Activated T-helper 1 cell treated with anti-CD3 and anti-CD28 coated beads, Interleukin-12 subunit alpha, Interleukin-12 subunit beta, Interleukin-2, Interleukin-4 antibody, amounts not matched to agents 30 ng/mL and 10 ng/mL and 1 ng/mL, durations not matched to agents 14 hours and 24 hours and 36 hours (primary cell): ENCODE data around the gene B3GLCT. TPM values are rescaled to one million over a fixed set of nuclear protein-coding genes. Genes with fewer than 3 reads are reported as not detected.

ENCODE experiments used
- DNase-seq: peaks from one replicate; pipeline ENCODE4 v3.0.0; 2021; ENCODE audit warnings: low spot score
- H3K27ac Mint-ChIP-seq: one replicate; pipeline ENCODE4 v1.8.0; 2021; ENCODE audit warnings: mild to moderate bottlenecking, mixed read lengths
- H3K27me3 Mint-ChIP-seq: one replicate; pipeline ENCODE4 v1.8.0; 2022; ENCODE audit warnings: mild to moderate bottlenecking, moderate library complexity, mixed read lengths; ENCODE audit not compliant: insufficient read depth
- H3K36me3 Mint-ChIP-seq: one replicate; pipeline ENCODE4 v1.8.0; 2021; ENCODE audit warnings: low read depth, mixed read lengths
- H3K4me1 Mint-ChIP-seq: one replicate; pipeline ENCODE4 v1.8.0; 2021; ENCODE audit warnings: low read depth, mixed read lengths
- H3K4me3 Mint-ChIP-seq: one replicate; pipeline ENCODE4 v1.8.0; 2021; ENCODE audit warnings: mild to moderate bottlenecking, moderate library complexity, mixed read lengths
- H3K9me3 Mint-ChIP-seq: one replicate; pipeline ENCODE4 v1.8.0; 2021; ENCODE audit warnings: mixed read lengths
- intact Hi-C: fragments of 100-400 bp; cut with micrococcal nuclease; formaldehyde crosslinking; loops from one replicate; pipeline ENCODE4 v1.15.1; 2024
- total RNA-seq: library from RNA; stranded (reverse); gene quantifications from 2 replicates; pipeline ENCODE4 v1.2.3, GENCODE V29; 2022

The B3GLCT gene
- total RNA-seq, 1 donor from 2014 or later, result 4.3 TPM

- Mint-ChIP-seq H3K9me3 (no peaks in the 10 kb centered on the region), H3K27ac (no peak overlapping the region), H3K4me3 (no peak overlapping the region), H3K4me1 (no peaks in the 10 kb centered on the region), H3K27me3 (no peaks in the 10 kb centered on the region), H3K36me3 (no peaks in the 10 kb centered on the region)
- intact Hi-C loops, result no loop called here
- DNase-seq, result no peak
These were observed 41.1 kb downstream of the B3GLCT start for GRCh38 chr13:31240921-31241320.

DNA sequence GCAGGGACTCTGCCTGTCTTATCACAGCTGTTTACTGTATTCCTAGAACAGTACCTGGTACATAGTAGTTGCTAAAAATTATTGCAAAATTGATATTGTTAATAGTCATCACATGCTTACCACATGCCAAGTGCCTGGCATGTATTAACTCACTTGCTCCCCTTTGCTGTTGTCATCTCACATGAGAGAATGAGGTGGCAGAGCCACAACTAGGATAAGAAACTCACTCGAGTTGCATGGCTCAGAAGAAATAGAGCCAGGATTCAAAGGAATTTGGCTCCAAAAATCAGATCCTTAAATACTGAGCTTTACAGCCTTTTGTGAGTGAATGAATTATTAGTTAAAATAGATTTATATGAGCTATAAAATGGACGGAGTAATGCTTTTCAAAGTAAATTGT lies 42.6 kb downstream of the B3GLCT start:
- H3K27ac Mint-ChIP-seq, result no peak overlapping the region
- no peaks in the 10 kb centered on the region for H3K4me1 Mint-ChIP-seq
- no peak overlapping the region for H3K4me3 Mint-ChIP-seq
- H3K36me3 Mint-ChIP-seq, result no peaks in the 10 kb centered on the region
- intact Hi-C loops, result no loop called here
- no peak for DNase-seq
- H3K9me3 Mint-ChIP-seq, result no peaks in the 10 kb centered on the region
- H3K27me3 Mint-ChIP-seq, result no peaks in the 10 kb centered on the region

DNA sequence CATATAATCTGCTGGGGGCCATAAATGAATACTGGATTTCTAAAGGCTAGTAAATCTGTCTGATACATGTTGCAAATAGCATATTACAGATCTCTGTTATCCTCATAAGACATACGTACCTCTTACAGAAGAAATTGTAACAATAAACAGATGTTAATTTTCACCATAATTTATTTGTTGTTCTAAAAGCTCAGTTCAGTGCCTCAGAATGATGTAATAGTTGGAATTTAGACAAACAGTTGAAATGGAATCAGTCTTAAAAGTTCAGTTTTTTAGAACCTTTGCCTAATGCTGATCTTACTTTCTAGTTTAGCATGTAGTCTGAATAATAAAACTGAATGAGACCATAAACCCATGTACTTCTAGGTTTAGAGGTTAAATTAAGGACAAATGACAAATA lies 43.1 kb downstream of the B3GLCT start:
- intact Hi-C loops, result no loop called here
- no peaks in the 10 kb centered on the region for H3K36me3 Mint-ChIP-seq
- no peaks in the 10 kb centered on the region for H3K9me3 Mint-ChIP-seq
- H3K4me3 Mint-ChIP-seq, result no peak overlapping the region
- H3K27ac Mint-ChIP-seq, result no peak overlapping the region
- DNase-seq, result no peak
- H3K4me1 Mint-ChIP-seq, result no peaks in the 10 kb centered on the region
- no peaks in the 10 kb centered on the region for H3K27me3 Mint-ChIP-seq

DNA sequence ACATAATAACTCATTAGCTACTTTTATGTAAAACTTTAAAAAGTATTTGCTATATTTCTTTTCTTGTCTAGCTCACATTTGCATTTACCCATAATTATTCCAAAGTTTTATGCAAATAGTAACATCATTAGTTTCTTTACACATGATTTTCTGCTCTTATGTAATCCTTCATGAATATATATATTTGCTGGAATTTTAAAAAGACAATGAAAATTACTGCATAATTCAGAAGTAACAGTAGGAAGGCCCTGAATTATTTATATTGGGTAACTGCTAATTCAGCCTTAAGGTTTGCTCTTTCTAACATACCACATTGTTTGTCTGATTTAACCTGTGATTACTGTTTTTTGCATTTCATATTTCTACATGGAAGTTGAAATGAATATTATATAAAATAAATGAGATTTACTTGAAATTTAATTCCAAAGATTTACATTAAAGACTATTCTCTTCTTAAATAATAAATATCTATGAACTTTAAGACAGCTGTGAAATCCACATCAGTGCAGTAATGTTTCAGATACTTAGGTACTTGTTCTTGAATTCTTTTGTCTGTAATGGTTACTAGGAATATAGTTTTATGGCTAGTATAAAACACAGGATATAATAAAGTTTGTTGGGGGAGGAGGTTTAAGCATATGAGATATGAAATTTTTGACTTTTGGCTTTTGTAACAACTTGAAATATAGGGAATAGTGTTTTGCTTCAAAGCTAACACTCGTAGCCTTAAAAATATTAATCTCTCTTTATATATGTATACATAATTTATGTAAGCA lies 46.0 kb downstream of the B3GLCT start:
- H3K36me3 Mint-ChIP-seq, result no peaks in the 10 kb centered on the region
- H3K27me3 Mint-ChIP-seq, result no peaks in the 10 kb centered on the region
- H3K4me3 Mint-ChIP-seq, result no peak overlapping the region

GRCh38 chr13:31246918-31247317 lies 47.1 kb downstream of the B3GLCT start:
- Mint-ChIP-seq H3K27ac (no peak overlapping the region), H3K4me3 (no peak overlapping the region), H3K4me1 (no peaks in the 10 kb centered on the region), H3K36me3 (peaks cover 1% of the 10 kb centered on the region), H3K27me3 (no peaks in the 10 kb centered on the region), H3K9me3 (peaks cover 11% of the 10 kb centered on the region)
- intact Hi-C loops, result no loop called here
- no peak for DNase-seq

More for the DNA sequence above, 46.0 kb downstream of the B3GLCT start:
- Mint-ChIP-seq H3K4me1 (no peaks in the 10 kb centered on the region), H3K27ac (no peak overlapping the region), H3K9me3 (peaks cover under 1% of the 10 kb centered on the region)
- intact Hi-C loops, result no loop called here
- DNase-seq, result no peak

DNA sequence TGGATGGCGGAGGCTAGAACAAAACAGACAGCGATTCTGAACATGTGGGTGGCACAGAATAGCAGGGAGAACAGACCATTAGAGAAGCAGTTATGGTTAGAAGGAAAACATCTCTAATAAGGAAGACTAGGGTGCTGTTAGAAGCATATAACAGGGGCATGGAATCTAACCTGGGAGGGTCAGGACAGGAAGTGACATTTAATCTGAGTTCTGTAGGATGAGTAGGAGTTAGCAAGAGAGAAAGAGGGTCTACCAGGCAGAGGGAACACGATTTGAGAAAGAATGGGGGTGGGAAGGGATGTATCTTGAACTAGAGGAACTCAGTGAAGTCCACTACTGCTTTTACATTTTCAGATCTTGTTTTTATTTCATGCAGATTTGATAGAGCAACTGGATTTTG lies 48.6 kb downstream of the B3GLCT start:
- Mint-ChIP-seq H3K4me3 (no peak overlapping the region), H3K36me3 (peaks cover 1% of the 10 kb centered on the region), H3K9me3 (peaks cover 11% of the 10 kb centered on the region), H3K4me1 (no peaks in the 10 kb centered on the region), H3K27me3 (no peaks in the 10 kb centered on the region), H3K27ac (no peak overlapping the region)
- DNase-seq, result no peak
- intact Hi-C loops, result no loop called here

- intact Hi-C loops, result no loop called here
- H3K4me3 Mint-ChIP-seq, result no peak overlapping the region
- H3K36me3 Mint-ChIP-seq, result peaks cover 1% of the 10 kb centered on the region
- peaks cover 11% of the 10 kb centered on the region for H3K9me3 Mint-ChIP-seq
- H3K27ac Mint-ChIP-seq, result no peak overlapping the region
- no peak for DNase-seq
- H3K27me3 Mint-ChIP-seq, result no peaks in the 10 kb centered on the region
- no peaks in the 10 kb centered on the region for H3K4me1 Mint-ChIP-seq
These were observed 49.3 kb downstream of the B3GLCT start for GRCh38 chr13:31248965-31249539.

DNA sequence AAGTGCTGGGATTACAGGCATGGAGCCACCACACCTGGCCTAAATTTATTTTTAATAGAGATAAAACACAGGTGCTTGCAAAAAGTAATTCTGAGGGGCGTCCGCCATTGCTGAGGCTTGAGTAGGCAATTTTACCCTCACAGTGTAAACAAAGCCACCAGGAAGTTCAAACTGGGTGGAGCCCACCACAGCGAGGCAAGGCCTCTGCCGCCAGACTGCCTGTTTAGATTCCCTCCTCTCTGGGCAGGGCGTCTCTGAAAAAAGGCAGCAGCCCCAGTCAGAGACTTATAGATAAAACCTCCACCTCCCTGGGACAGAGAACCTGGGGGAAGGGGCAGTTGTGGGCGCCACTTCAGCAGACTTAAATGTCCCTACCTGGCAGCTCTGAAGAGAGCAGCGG lies 50.7 kb downstream of the B3GLCT start:
- peaks cover 1% of the 10 kb centered on the region for H3K36me3 Mint-ChIP-seq
- DNase-seq, result no peak
- intact Hi-C loops, result no loop called here
- H3K9me3 Mint-ChIP-seq, result peaks cover 11% of the 10 kb centered on the region
- H3K4me1 Mint-ChIP-seq, result no peaks in the 10 kb centered on the region
- no peaks in the 10 kb centered on the region for H3K27me3 Mint-ChIP-seq
- no peak overlapping the region for H3K4me3 Mint-ChIP-seq
- H3K27ac Mint-ChIP-seq, result no peak overlapping the region

DNA sequence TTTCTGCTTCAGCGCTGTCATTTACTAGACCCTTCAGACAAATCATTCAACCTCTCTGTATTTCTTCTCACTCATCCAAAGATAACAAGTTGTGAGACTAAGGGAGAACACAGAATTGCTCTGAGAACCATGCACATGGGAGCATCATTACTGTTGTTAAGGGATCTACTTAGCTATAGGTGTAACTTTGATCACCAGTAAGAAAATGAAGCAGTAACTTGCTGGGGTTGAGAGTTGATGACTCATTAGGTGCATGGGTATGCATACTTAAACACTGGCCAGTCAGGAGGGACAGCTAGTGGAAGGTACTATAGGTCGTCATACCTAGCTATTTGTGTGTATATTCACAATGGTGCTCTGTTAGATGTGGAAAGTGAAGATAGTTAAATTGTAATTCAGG lies 61.5 kb downstream of the B3GLCT start:
- H3K27ac Mint-ChIP-seq, result no peak overlapping the region
- no peaks in the 10 kb centered on the region for H3K9me3 Mint-ChIP-seq
- H3K27me3 Mint-ChIP-seq, result no peaks in the 10 kb centered on the region
- no peak overlapping the region for H3K4me3 Mint-ChIP-seq
- intact Hi-C loops, result no loop called here
- no peaks in the 10 kb centered on the region for H3K4me1 Mint-ChIP-seq
- no peak for DNase-seq
- no peaks in the 10 kb centered on the region for H3K36me3 Mint-ChIP-seq

GRCh38 chr13:31263346-31263745 lies 63.6 kb downstream of the B3GLCT start:
- Mint-ChIP-seq H3K4me1 (no peaks in the 10 kb centered on the region), H3K27ac (no peak overlapping the region), H3K4me3 (no peak overlapping the region), H3K27me3 (no peaks in the 10 kb centered on the region), H3K36me3 (no peaks in the 10 kb centered on the region), H3K9me3 (peaks cover 3% of the 10 kb centered on the region)
- intact Hi-C loops, result no loop called here
- no peak for DNase-seq

DNA sequence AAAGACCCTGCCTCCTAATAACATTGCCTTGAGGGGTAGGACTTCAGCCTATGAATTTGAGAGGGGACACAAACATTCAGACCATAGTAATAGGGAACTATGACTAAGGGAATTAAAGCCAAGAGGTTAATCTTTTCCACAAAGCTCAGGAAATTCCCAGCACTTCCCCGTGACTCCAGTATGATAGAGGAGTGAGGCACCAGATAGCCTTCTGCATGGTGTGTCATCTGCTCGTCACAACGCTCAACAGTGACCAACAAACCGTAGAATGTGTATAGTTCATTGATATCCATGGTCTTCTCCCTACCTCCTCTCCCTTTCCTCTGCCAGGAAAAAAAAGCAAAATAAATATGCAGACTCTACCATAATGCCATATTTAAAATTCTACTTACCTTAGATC lies 64.4 kb downstream of the B3GLCT start:
- Mint-ChIP-seq H3K4me3 (no peak overlapping the region), H3K9me3 (peaks cover 4% of the 10 kb centered on the region), H3K27ac (no peak overlapping the region), H3K4me1 (no peaks in the 10 kb centered on the region), H3K36me3 (peaks cover under 1% of the 10 kb centered on the region), H3K27me3 (no peaks in the 10 kb centered on the region)
- no peak for DNase-seq
- intact Hi-C loops, result no loop called here

DNA sequence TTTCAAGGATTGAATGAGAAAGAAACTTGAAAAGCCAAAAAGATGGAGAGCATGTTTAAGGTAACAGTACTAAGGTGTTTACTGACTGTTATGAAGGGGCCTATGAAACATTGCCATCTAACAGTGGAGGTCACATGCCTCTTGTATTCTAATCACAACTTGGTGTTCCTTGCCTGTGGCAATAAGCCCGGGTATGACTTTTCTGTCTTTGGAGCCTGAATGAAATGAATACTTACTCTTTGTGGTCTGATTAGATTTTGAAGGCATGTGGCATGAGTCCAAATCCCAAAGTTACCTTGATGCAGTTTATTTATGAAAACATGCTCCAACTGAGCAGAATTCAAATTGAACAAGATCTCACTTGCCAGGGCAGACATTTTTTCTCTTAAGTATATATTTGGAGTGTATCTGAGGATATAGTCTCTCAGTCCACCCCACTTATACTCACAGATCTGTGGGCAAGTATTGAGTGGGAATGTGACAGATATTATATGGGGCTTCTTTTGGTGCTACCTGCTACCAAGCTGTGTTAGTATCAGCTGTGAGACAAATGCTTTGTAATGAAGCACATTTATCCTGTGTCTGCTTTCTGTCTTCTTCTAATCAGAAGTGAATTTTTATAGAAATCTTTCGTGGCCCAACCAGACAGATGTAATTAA lies 67.5 kb downstream of the B3GLCT start:
- H3K4me1 Mint-ChIP-seq, result no peaks in the 10 kb centered on the region
- H3K4me3 Mint-ChIP-seq, result no peak overlapping the region
- intact Hi-C loops, result no loop called here
- H3K9me3 Mint-ChIP-seq, result peaks cover 8% of the 10 kb centered on the region
- no peak overlapping the region for H3K27ac Mint-ChIP-seq
- H3K36me3 Mint-ChIP-seq, result peaks cover 6% of the 10 kb centered on the region
- DNase-seq, result no peak
- no peaks in the 10 kb centered on the region for H3K27me3 Mint-ChIP-seq

GRCh38 chr13:31274390-31274789 lies 74.6 kb downstream of the B3GLCT start:
- Mint-ChIP-seq H3K4me3 (no peak overlapping the region), H3K27me3 (no peaks in the 10 kb centered on the region), H3K36me3 (peaks cover 5% of the 10 kb centered on the region), H3K4me1 (no peaks in the 10 kb centered on the region), H3K9me3 (peaks cover 3% of the 10 kb centered on the region), H3K27ac (no peak overlapping the region)
- no peak for DNase-seq
- intact Hi-C loops, result no loop called here
